SU-DHL-6 (cell line): Measurements from ENCODE around the gene NDUFAF7.

Experiments used
- H2AFZ ChIP-seq: fragments of 200-600 bp; sonication (generic); 2 replicates; pipeline ENCODE4 v1.6.1; 2014; ENCODE audit warnings: low read depth, mild to moderate bottlenecking, moderate library complexity, mixed read lengths, antibody characterized with exemption, low read length; ENCODE audit not compliant: severe bottlenecking
- H3F3A ChIP-seq: fragments of 200-600 bp; shearing (Covaris generic); 2 replicates; pipeline ENCODE4 v1.6.0; 2016; ENCODE audit warnings: antibody characterized with exemption, mild to moderate bottlenecking; ENCODE audit not compliant: insufficient read depth
- H3K27ac ChIP-seq: fragments of 200-600 bp; sonication (generic); 2 replicates; pipeline ENCODE4 v1.5.1; 2016; ENCODE audit warnings: low read depth, mild to moderate bottlenecking, low read length, moderate library complexity, mixed read lengths
- H3K27me3 ChIP-seq: fragments of 200-600 bp; sonication (generic), shearing (Covaris generic); 2 replicates; pipeline ENCODE4 v1.6.0; 2014; ENCODE audit warnings: mild to moderate bottlenecking, low read length
- H3K36me3 ChIP-seq: fragments of 200-600 bp; sonication (generic); 2 replicates; pipeline ENCODE4 v1.6.1; 2014; ENCODE audit warnings: mild to moderate bottlenecking, low read length, mixed read lengths
- H3K4me2 ChIP-seq: fragments of 300-600, 200-600 bp; shearing (Covaris generic), sonication (generic); 2 replicates; pipeline ENCODE4 v1.6.0; 2014; ENCODE audit warnings: low read length, low read depth, mild to moderate bottlenecking; ENCODE audit not compliant: poor library complexity, severe bottlenecking
- H3K4me3 ChIP-seq: fragments of 200-600 bp; sonication (generic); 2 replicates; pipeline ENCODE4 v1.5.1; 2014; ENCODE audit warnings: antibody characterized with exemption, low read length, mild to moderate bottlenecking, mixed read lengths; ENCODE audit not compliant: insufficient read depth, poor library complexity, severe bottlenecking
- H3K79me2 ChIP-seq: fragments of 200-600 bp; sonication (generic); 2 replicates; pipeline ENCODE4 v1.6.1; 2014; ENCODE audit warnings: mild to moderate bottlenecking, low read length, moderate library complexity; ENCODE audit not compliant: insufficient read depth
- H3K9ac ChIP-seq: fragments of 200-600 bp; sonication (generic); 2 replicates; pipeline ENCODE4 v1.7.0; 2014; ENCODE audit warnings: mild to moderate bottlenecking, low read length
- H3K9me2 ChIP-seq: fragments of 200-600 bp; sonication (generic); replicated peaks from 2 replicates; pipeline ENCODE4 v1.6.1; 2014; ENCODE audit warnings: low read length; ENCODE audit not compliant: insufficient read depth
- H3K9me3 ChIP-seq: fragments of 200-600 bp; sonication (generic); 2 replicates; pipeline ENCODE4 v1.6.1; 2014; ENCODE audit warnings: low read length, mixed read lengths; ENCODE audit not compliant: insufficient read depth
- H4K20me1 ChIP-seq: fragments of 200-600 bp; sonication (generic); 2 replicates; pipeline ENCODE4 v1.6.1; 2014; ENCODE audit warnings: low read depth, mild to moderate bottlenecking, antibody characterized with exemption, low read length, moderate library complexity, mixed read lengths
- CTCF ChIP-seq: fragments of 200-600 bp; sonication (generic); IDR thresholded peaks from one replicate; pipeline ENCODE4 v1.5.1; 2017; ENCODE audit warnings: antibody characterized with exemption, mild to moderate bottlenecking, low read length, moderate library complexity; ENCODE audit not compliant: insufficient read depth, poor library complexity, severe bottlenecking
- EZH2phosphoT487 ChIP-seq: fragments of 200-600 bp; sonication (generic), shearing (Covaris generic); conservative IDR thresholded peaks from 2 replicates; pipeline ENCODE4 v1.6.1; 2018; ENCODE audit warnings: mild to moderate bottlenecking, antibody characterized with exemption, low read length, moderate library complexity, mixed read lengths

The NDUFAF7 gene

GRCh38 chr2:37211212-37211611 lies 20.2 kb upstream of the NDUFAF7 start:
- no peak overlapping the region for H2AFZ ChIP-seq
- H3K36me3 ChIP-seq: peaks cover 91% of the 10 kb centered on the region
- H3K4me2 ChIP-seq: no peak overlapping the region
- H3K79me2 ChIP-seq: peaks cover 40% of the 10 kb centered on the region
- H3K9me2 ChIP-seq: no peaks in the 10 kb centered on the region
- H3K4me3 ChIP-seq: no peak overlapping the region
- no peaks in the 10 kb centered on the region for H3K27me3 ChIP-seq
- no peak for TF ChIP-seq EZH2phosphoT487
- no peak for TF ChIP-seq CTCF
- no peaks in the 10 kb centered on the region for H3K9me3 ChIP-seq
- peaks cover 17% of the 10 kb centered on the region for H3F3A ChIP-seq
- H3K9ac ChIP-seq: no peak overlapping the region
- no peaks in the 10 kb centered on the region; the same call in 1 of the 2 replicates for H4K20me1 ChIP-seq
- H3K27ac ChIP-seq: no peak overlapping the region

GRCh38 chr2:37211939-37212338 lies 19.5 kb upstream of the NDUFAF7 start:
- Histone ChIP-seq H2AFZ (no peak overlapping the region), H3K27ac (no peak overlapping the region), H3K9me3 (no peaks in the 10 kb centered on the region), H3K9ac (no peak overlapping the region), H3K4me2 (no peak overlapping the region), H3K9me2 (no peaks in the 10 kb centered on the region), H3K4me3 (no peak overlapping the region), H3K36me3 (peaks cover 89% of the 10 kb centered on the region), H3K79me2 (peaks cover 33% of the 10 kb centered on the region), H3K27me3 (no peaks in the 10 kb centered on the region), H3F3A (peaks cover 17% of the 10 kb centered on the region), H4K20me1 (no peaks in the 10 kb centered on the region; the same call in 1 of the 2 replicates)
- TF ChIP-seq EZH2phosphoT487 (no peak), CTCF (no peak)

GRCh38 chr2:37215250-37215649 lies 16.2 kb upstream of the NDUFAF7 start:
- Histone ChIP-seq H3F3A (peaks cover 17% of the 10 kb centered on the region), H2AFZ (no peak overlapping the region), H3K36me3 (peaks cover 62% of the 10 kb centered on the region), H3K27me3 (no peaks in the 10 kb centered on the region), H3K4me2 (no peak overlapping the region), H3K79me2 (peaks cover 4% of the 10 kb centered on the region; the same call in 1 of the 2 replicates), H3K4me3 (no peak overlapping the region), H4K20me1 (no peaks in the 10 kb centered on the region), H3K9me3 (no peaks in the 10 kb centered on the region), H3K27ac (peak overlapping the region; percentile 23; the same call in 1 of the 2 replicates), H3K9me2 (no peaks in the 10 kb centered on the region), H3K9ac (no peak overlapping the region)
- no peak for TF ChIP-seq CTCF
